GM12801 (cell line): ENCODE data around the gene ARRDC3.
A peak's percentile ranks its signal among the peaks of the same experiment; 100 is the strongest.

Experiments
- TF ChIP-seq, protein P1 (sequence below): IDR thresholded peaks from one replicate; pipeline ENCODE4 v1.5.1; 2011; ENCODE audit warnings: control low read depth; ENCODE audit not compliant: insufficient read length; ENCODE audit errors: extremely low read depth

The ARRDC3 gene

DNA sequence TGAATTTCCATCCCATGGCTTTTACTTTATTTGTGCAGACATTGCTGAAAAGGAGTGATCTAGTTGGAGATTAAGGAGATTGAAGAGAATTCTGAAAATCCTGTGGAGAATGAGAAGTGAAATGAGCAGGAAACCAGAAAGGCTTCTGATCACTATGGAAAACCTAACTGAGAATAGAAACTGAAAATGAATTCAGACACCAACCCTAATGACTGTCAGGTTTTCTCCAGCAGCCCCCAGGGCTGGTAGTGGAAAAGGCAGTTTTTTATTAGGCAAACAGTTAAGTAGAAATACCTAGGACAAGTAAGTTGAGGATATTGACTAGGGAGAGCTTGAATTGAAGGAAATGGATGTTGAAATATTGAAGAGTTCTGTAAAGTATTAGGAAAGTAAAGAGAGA, 14.7 kb upstream of the ARRDC3 start:
- TF ChIP-seq, protein P1, sequence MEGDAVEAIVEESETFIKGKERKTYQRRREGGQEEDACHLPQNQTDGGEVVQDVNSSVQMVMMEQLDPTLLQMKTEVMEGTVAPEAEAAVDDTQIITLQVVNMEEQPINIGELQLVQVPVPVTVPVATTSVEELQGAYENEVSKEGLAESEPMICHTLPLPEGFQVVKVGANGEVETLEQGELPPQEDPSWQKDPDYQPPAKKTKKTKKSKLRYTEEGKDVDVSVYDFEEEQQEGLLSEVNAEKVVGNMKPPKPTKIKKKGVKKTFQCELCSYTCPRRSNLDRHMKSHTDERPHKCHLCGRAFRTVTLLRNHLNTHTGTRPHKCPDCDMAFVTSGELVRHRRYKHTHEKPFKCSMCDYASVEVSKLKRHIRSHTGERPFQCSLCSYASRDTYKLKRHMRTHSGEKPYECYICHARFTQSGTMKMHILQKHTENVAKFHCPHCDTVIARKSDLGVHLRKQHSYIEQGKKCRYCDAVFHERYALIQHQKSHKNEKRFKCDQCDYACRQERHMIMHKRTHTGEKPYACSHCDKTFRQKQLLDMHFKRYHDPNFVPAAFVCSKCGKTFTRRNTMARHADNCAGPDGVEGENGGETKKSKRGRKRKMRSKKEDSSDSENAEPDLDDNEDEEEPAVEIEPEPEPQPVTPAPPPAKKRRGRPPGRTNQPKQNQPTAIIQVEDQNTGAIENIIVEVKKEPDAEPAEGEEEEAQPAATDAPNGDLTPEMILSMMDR: no peak

GRCh38 chr5:91390268-91390667, 7.2 kb upstream of the ARRDC3 start:
- TF ChIP-seq, protein P1: no peak

GRCh38 chr5:91388362-91388761, 5.2 kb upstream of the ARRDC3 start:
- TF ChIP-seq, protein P1: no peak

DNA sequence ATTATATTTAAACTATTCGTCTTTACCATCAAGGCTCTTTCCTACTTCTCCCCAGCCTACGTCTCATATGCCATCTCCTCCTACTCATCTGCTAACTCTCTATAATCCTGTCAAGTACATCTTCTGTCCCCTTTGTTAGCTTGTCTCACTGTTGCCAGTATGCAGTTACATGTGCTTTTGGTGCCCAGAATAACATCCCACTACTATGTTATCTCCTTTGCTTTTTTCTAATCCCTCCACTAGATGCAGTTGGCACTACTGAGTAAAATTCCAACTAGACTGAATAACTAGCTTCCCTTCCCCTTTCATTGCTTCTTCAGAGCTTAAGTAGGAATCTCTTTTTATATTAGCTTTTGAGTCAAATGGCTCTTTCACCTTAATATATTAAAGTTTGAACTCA, 3.0 kb upstream of the ARRDC3 start:
- TF ChIP-seq, protein P1: no peak

- TF ChIP-seq, protein P1: peak; percentile 84
These were observed 1.7 kb upstream of the ARRDC3 start for GRCh38 chr5:91384671-91385430.

DNA sequence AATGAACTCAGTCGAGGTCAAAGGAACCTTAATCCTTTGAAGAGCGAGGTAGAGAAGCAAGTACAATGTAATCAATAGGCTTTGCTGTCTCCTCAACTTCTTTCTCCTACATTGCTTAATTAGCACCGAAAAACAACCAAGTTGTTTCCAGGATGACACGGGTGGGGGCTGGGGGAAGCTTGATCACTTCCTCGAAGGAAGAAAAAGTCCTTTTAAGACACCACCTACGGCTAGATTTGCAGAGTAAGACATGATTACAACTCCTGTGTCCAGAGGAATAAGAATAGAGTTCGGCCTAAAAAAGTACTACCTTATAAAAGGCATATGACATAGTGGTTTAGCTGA, 811 bp upstream of the ARRDC3 start:
- TF ChIP-seq, protein P1: no peak

- TF ChIP-seq, protein P1: no peak
These were observed 539 bp downstream of the ARRDC3 start for GRCh38 chr5:91382530-91383026.
